ACC112 (cell line): Measurements from ENCODE around the gene FAM83D.
"Not testable (repeated sequence)": the region's sequence is repeated elsewhere in the genome, so short reads cannot be mapped to it uniquely, and the experiment has no call there.

Experiments
- H2AFZ ChIP-seq: fragments of 200-600 bp; sonication (generic); one replicate; pipeline ENCODE4 v1.6.0; 2017; ENCODE audit warnings: antibody characterized with exemption, low read length; ENCODE audit not compliant: unreplicated experiment
- H3K27ac ChIP-seq: fragments of 200-600 bp; sonication (generic); 2 replicates; pipeline ENCODE4 v1.5.1; 2014; ENCODE audit warnings: low read depth, mild to moderate bottlenecking, antibody characterized with exemption, low read length, moderate library complexity
- H3K27me3 ChIP-seq: fragments of 200-600 bp; sonication (generic); 2 replicates; pipeline ENCODE4 v1.6.1; 2014; ENCODE audit warnings: mild to moderate bottlenecking, antibody characterized with exemption, low read length, moderate library complexity, mixed read lengths; ENCODE audit not compliant: insufficient read depth
- H3K36me3 ChIP-seq: fragments of 200-600 bp; sonication (generic); 2 replicates; pipeline ENCODE4 v1.6.1; 2016; ENCODE audit warnings: mild to moderate bottlenecking, antibody characterized with exemption, low read length, moderate library complexity, mixed read lengths; ENCODE audit not compliant: insufficient read depth
- H3K4me1 ChIP-seq: fragments of 200-600 bp; sonication (generic); one replicate; pipeline ENCODE4 v1.6.1; 2016; ENCODE audit warnings: low read length, mixed read lengths; ENCODE audit not compliant: insufficient read depth, unreplicated experiment, control insufficient read depth
- H3K4me3 ChIP-seq: fragments of 200-600 bp; sonication (generic); 2 replicates; pipeline ENCODE4 v1.5.1; 2014; ENCODE audit warnings: mild to moderate bottlenecking, low read depth, low read length
- H3K79me2 ChIP-seq: fragments of 200-600 bp; sonication (generic); one replicate; pipeline ENCODE4 v1.6.0; 2016; ENCODE audit warnings: low read length; ENCODE audit not compliant: control insufficient read depth, unreplicated experiment, insufficient read depth

Gene FAM83D

GRCh38 chr20:38952153-38952552, 25.9 kb downstream of the FAM83D start:
- H3K36me3 ChIP-seq: peaks cover 23% of the 10 kb centered on the region
- peaks cover 4% of the 10 kb centered on the region for H3K79me2 ChIP-seq
- no peaks in the 10 kb centered on the region for H3K27me3 ChIP-seq
- no peaks in the 10 kb centered on the region for H3K4me1 ChIP-seq
- no peak overlapping the region for H3K4me3 ChIP-seq
- H3K27ac ChIP-seq: no peak overlapping the region
- H2AFZ ChIP-seq: no peak overlapping the region

- H3K4me3 ChIP-seq: no peak overlapping the region
- no peak overlapping the region for H2AFZ ChIP-seq
- peaks cover 4% of the 10 kb centered on the region for H3K79me2 ChIP-seq
- no peaks in the 10 kb centered on the region for H3K4me1 ChIP-seq
- no peak overlapping the region for H3K27ac ChIP-seq
- peaks cover 19% of the 10 kb centered on the region for H3K36me3 ChIP-seq
- H3K27me3 ChIP-seq: no peaks in the 10 kb centered on the region
These were observed 27.6 kb downstream of the FAM83D start for GRCh38 chr20:38953630-38954340.

- Histone ChIP-seq H3K4me3 (no peak overlapping the region), H3K79me2 (peaks cover 2% of the 10 kb centered on the region), H2AFZ (no peak overlapping the region), H3K36me3 (peaks cover 9% of the 10 kb centered on the region), H3K27ac (no peak overlapping the region), H3K27me3 (no peaks in the 10 kb centered on the region), H3K4me1 (peaks cover 7% of the 10 kb centered on the region)
These were observed 31.1 kb downstream of the FAM83D start for GRCh38 chr20:38957235-38957876.

- H3K4me1 ChIP-seq: peaks cover 8% of the 10 kb centered on the region
- no peak overlapping the region for H3K27ac ChIP-seq
- no peak overlapping the region for H2AFZ ChIP-seq
- peaks cover 4% of the 10 kb centered on the region for H3K36me3 ChIP-seq
- peaks cover 8% of the 10 kb centered on the region for H3K79me2 ChIP-seq
- H3K4me3 ChIP-seq: no peak overlapping the region
- H3K27me3 ChIP-seq: no peaks in the 10 kb centered on the region
These were observed 31.8 kb downstream of the FAM83D start for GRCh38 chr20:38957915-38958485.

GRCh38 chr20:38960187-38960687, 34.0 kb downstream of the FAM83D start:
- Histone ChIP-seq H3K79me2 (peaks cover 28% of the 10 kb centered on the region), H3K4me1 (peaks cover 14% of the 10 kb centered on the region)
- not testable (repeated sequence) for H2AFZ ChIP-seq, H3K27me3 ChIP-seq, H3K36me3 ChIP-seq, H3K4me3 ChIP-seq, H3K27ac ChIP-seq

- Histone ChIP-seq H3K4me1 (peaks cover 14% of the 10 kb centered on the region), H3K36me3 (no peaks in the 10 kb centered on the region), H3K27me3 (no peaks in the 10 kb centered on the region), H3K4me3 (peak overlapping the region; percentile 88), H3K79me2 (peaks cover 40% of the 10 kb centered on the region), H2AFZ (peak overlapping the region; percentile 71), H3K27ac (peak overlapping the region; percentile 46)
These were observed 35.4 kb downstream of the FAM83D start for GRCh38 chr20:38961530-38962043.

GRCh38 chr20:38962044-38962927, 36.1 kb downstream of the FAM83D start, which contains the start of gene DHX35:
Gene DHX35, plus strand, starts transcription at chr20:38962344. Its CDS starts 24 bp downstream, at chr20:38962368.
- Histone ChIP-seq H3K27me3 (no peaks in the 10 kb centered on the region), H3K4me3 (peak within 1 kb of the TSS; percentile 88), H2AFZ (peak within 1 kb of the TSS; percentile 98), H3K4me1 (peaks cover 14% of the 10 kb centered on the region), H3K79me2 (peaks cover 47% of the 10 kb centered on the region), H3K36me3 (no peaks in the 10 kb centered on the region), H3K27ac (peak within 1 kb of the TSS; percentile 88)

GRCh38 chr20:38962928-38963401, 36.7 kb downstream of the FAM83D start:
- Histone ChIP-seq H3K27ac (peak overlapping the region; percentile 88), H3K27me3 (no peaks in the 10 kb centered on the region), H3K79me2 (peaks cover 53% of the 10 kb centered on the region), H3K4me3 (peak overlapping the region; percentile 88), H3K36me3 (no peaks in the 10 kb centered on the region), H3K4me1 (peaks cover 14% of the 10 kb centered on the region), H2AFZ (peak overlapping the region; percentile 98)

GRCh38 chr20:38963745-38964144, 37.5 kb downstream of the FAM83D start:
- no peaks in the 10 kb centered on the region for H3K36me3 ChIP-seq
- no peak overlapping the region; the same call in 1 of the 2 replicates for H3K4me3 ChIP-seq
- no peak overlapping the region for H2AFZ ChIP-seq
- H3K27ac ChIP-seq: no peak overlapping the region
- peaks cover 54% of the 10 kb centered on the region for H3K79me2 ChIP-seq
- no peaks in the 10 kb centered on the region for H3K27me3 ChIP-seq
- peaks cover 14% of the 10 kb centered on the region for H3K4me1 ChIP-seq

- H3K4me3 ChIP-seq: no peak overlapping the region
- H3K4me1 ChIP-seq: peaks cover 26% of the 10 kb centered on the region
- no peak overlapping the region for H2AFZ ChIP-seq
- H3K36me3 ChIP-seq: no peaks in the 10 kb centered on the region
- H3K27ac ChIP-seq: no peak overlapping the region
- H3K79me2 ChIP-seq: peaks cover 54% of the 10 kb centered on the region
- no peaks in the 10 kb centered on the region for H3K27me3 ChIP-seq
These were observed 39.0 kb downstream of the FAM83D start for GRCh38 chr20:38965264-38965663.
